IMR-90 (cell line): ENCODE data around the gene NKD1. TPM values are rescaled to one million over a fixed set of nuclear protein-coding genes. Genes with fewer than 3 reads are reported as not detected.

Experiments used
- ATAC-seq: fragments of 200-7000 bp; cut with Tn5 transposase; 2 replicates; pipeline ENCODE4 v1.9.1; 2020; ENCODE audit warnings: low read depth, mild to moderate bottlenecking, moderate library complexity
- BruUV-seq: library from RNA; stranded (reverse); fragments of 400-500 nt; replicated peaks from 2 replicates; lab custom pipeline; 2021; lab: Mats Ljungman, UMichigan
- CTCF ChIA-PET: fragments of 300-600 bp; formaldehyde crosslinking; extraction: SDS; loops from one replicate; lab custom pipeline; 2021; ENCODE audit warnings: antibody characterized with exemption; lab: Yijun Ruan, JAX
- POLR2A ChIA-PET: fragments of 300-600 bp; sonication (Branson Sonifier 250); formaldehyde crosslinking; loops from one replicate; lab custom pipeline; 2022; ENCODE audit warnings: antibody characterized with exemption; ENCODE audit not compliant: unreplicated experiment; lab: Charles Lee
- DNase-seq: peaks from one replicate; pipeline ENCODE4 v3.0.0; 2013
- H2AFZ ChIP-seq: replicated peaks from 2 replicates; pipeline ENCODE3; 2013; ENCODE audit warnings: low read length, mild to moderate bottlenecking; ENCODE audit not compliant: poor library complexity
- H2AK5ac ChIP-seq: 2 replicates; pipeline ENCODE4 v1.6.1; 2013; ENCODE audit warnings: low read depth, low read length, inconsistent platforms
- H2AK9ac ChIP-seq: replicated peaks from 2 replicates; pipeline ENCODE3; 2013; ENCODE audit warnings: mild to moderate bottlenecking, low read depth, low read length, moderate library complexity; ENCODE audit not compliant: poor library complexity
- H2BK120ac ChIP-seq: 2 replicates; pipeline ENCODE4 v1.6.1; 2013; ENCODE audit warnings: low read depth, low read length, inconsistent platforms
- H2BK15ac ChIP-seq: 3 replicates; pipeline ENCODE4 v1.6.1; 2013; ENCODE audit warnings: low read depth, low read length, inconsistent platforms
- H2BK20ac ChIP-seq: 2 replicates; pipeline ENCODE4 v1.6.1; 2013; ENCODE audit warnings: low read depth, mild to moderate bottlenecking, inconsistent platforms, low read length, moderate library complexity
- H2BK5ac ChIP-seq: 2 replicates; pipeline ENCODE4 v1.6.1; 2013; ENCODE audit warnings: mild to moderate bottlenecking, low read depth, low read length, inconsistent platforms; ENCODE audit not compliant: poor library complexity, severe bottlenecking
- H3K14ac ChIP-seq: replicated peaks from 2 replicates; pipeline ENCODE4 v1.6.1; 2013; ENCODE audit warnings: low read depth, low read length, inconsistent platforms
- H3K18ac ChIP-seq: 2 replicates; pipeline ENCODE4 v1.6.1; 2013; ENCODE audit warnings: low read depth, low read length, control low read depth
- H3K23ac ChIP-seq: 2 replicates; pipeline ENCODE4 v1.6.1; 2013; ENCODE audit warnings: low read depth, low read length, inconsistent platforms
- H3K27ac ChIP-seq: 2 replicates; pipeline ENCODE4 v1.5.1; 2013; ENCODE audit warnings: mild to moderate bottlenecking, control low read depth, low read length; ENCODE audit not compliant: insufficient read depth
- H3K27me3 ChIP-seq: 2 replicates; pipeline ENCODE4 v1.6.1; 2013; ENCODE audit warnings: low read length; ENCODE audit not compliant: control insufficient read depth, insufficient read depth
- H3K36me3 ChIP-seq: 2 replicates; pipeline ENCODE4 v1.6.1; 2013; ENCODE audit warnings: low read length, mixed read lengths; ENCODE audit not compliant: control insufficient read depth, insufficient read depth
- H3K4ac ChIP-seq: 2 replicates; pipeline ENCODE4 v1.6.1; 2013; ENCODE audit warnings: low read depth, low read length, inconsistent platforms
- H3K4me1 ChIP-seq: 2 replicates; pipeline ENCODE4 v1.6.1; 2013; ENCODE audit warnings: low read length, mixed read lengths; ENCODE audit not compliant: control insufficient read depth, insufficient read depth
- H3K4me2 ChIP-seq: 2 replicates; pipeline ENCODE4 v1.6.1; 2013; ENCODE audit warnings: low read depth, mild to moderate bottlenecking, control low read depth, low read length, moderate library complexity
- H3K4me3 ChIP-seq: 2 replicates; pipeline ENCODE4 v1.5.1; 2013; ENCODE audit warnings: low read depth, mild to moderate bottlenecking, control low read depth, low read length, moderate library complexity; ENCODE audit not compliant: insufficient read depth
- H3K56ac ChIP-seq: 2 replicates; pipeline ENCODE4 v1.6.1; 2013; ENCODE audit warnings: low read length, inconsistent platforms; ENCODE audit not compliant: insufficient read depth; ENCODE audit errors: extremely low read depth
- H3K79me1 ChIP-seq, 2 experiments: 2 replicates each; pipeline ENCODE4 v1.6.1; 2013; ENCODE audit warnings: low read length in 2 of 2, inconsistent platforms in 1 of 2, low read depth in 1 of 2
- H3K9ac ChIP-seq: 2 replicates; pipeline ENCODE4 v1.6.1; 2013; ENCODE audit warnings: low read depth, low read length, control low read depth
- H3K9me1 ChIP-seq: 2 replicates; pipeline ENCODE4 v1.6.1; 2013; ENCODE audit warnings: low read length, inconsistent platforms; ENCODE audit not compliant: insufficient read depth
- H3K9me3 ChIP-seq: 2 replicates; pipeline ENCODE4 v1.6.1; 2013; ENCODE audit warnings: low read length; ENCODE audit not compliant: control insufficient read depth, insufficient read depth
- H4K20me1 ChIP-seq: 2 replicates; pipeline ENCODE4 v1.6.1; 2013; ENCODE audit warnings: low read length, inconsistent platforms; ENCODE audit not compliant: insufficient read depth
- H4K5ac ChIP-seq: 2 replicates; pipeline ENCODE4 v1.6.1; 2013; ENCODE audit warnings: mild to moderate bottlenecking, low read depth, low read length, control low read depth
- H4K8ac ChIP-seq, 2 experiments: 2 replicates each; pipeline ENCODE4 v1.6.1; 2013; ENCODE audit warnings: low read depth in 2 of 2, low read length in 2 of 2, control low read depth in 1 of 2, inconsistent platforms in 1 of 2
- H4K91ac ChIP-seq: 2 replicates; pipeline ENCODE4 v1.6.1; 2013; ENCODE audit warnings: low read depth, low read length, inconsistent platforms; ENCODE audit not compliant: insufficient read depth
- BHLHE40 ChIP-seq: fragments of 150-350 bp; IDR thresholded peaks from 2 replicates; pipeline ENCODE4 v1.6.1; 2016; ENCODE audit warnings: mild to moderate bottlenecking, low read depth, low read length
- CEBPB ChIP-seq: IDR thresholded peaks from 2 replicates; pipeline ENCODE4 v1.6.1; 2012; ENCODE audit warnings: low read depth, low read length, improper control_type of control experiment
- CHD1 ChIP-seq: IDR thresholded peaks from 2 replicates; pipeline ENCODE4 v1.6.1; 2012; ENCODE audit warnings: low read depth, low read length, improper control_type of control experiment
- CTCF ChIP-seq: conservative IDR thresholded peaks from 2 replicates; pipeline ENCODE4 v1.5.1; 2012; ENCODE audit warnings: mild to moderate bottlenecking, low read depth, low read length, improper control_type of control experiment
- FOS ChIP-seq: fragments of 150-350 bp; IDR thresholded peaks from 2 replicates; pipeline ENCODE4 v1.6.1; 2016; ENCODE audit warnings: low read depth, low read length
- MAFK ChIP-seq: IDR thresholded peaks from 2 replicates; pipeline ENCODE4 v1.6.1; 2012; ENCODE audit warnings: low read depth, low read length, improper control_type of control experiment
- MAZ ChIP-seq: IDR thresholded peaks from 2 replicates; pipeline ENCODE4 v1.6.1; 2012; ENCODE audit warnings: low read depth, mild to moderate bottlenecking, low read length, improper control_type of control experiment, moderate library complexity, borderline replicate concordance
- MXI1 ChIP-seq: IDR thresholded peaks from 2 replicates; pipeline ENCODE4 v1.6.1; 2012; ENCODE audit warnings: low read depth, mild to moderate bottlenecking, low read length, moderate library complexity, borderline replicate concordance
- NFE2L2 ChIP-seq: fragments of 150-350 bp; IDR thresholded peaks from 2 replicates; pipeline ENCODE4 v1.6.1; 2016; ENCODE audit warnings: low read depth, mild to moderate bottlenecking, low read length
- POLR2A ChIP-seq: IDR thresholded peaks from 2 replicates; pipeline ENCODE4 v1.6.1; 2012; ENCODE audit warnings: mild to moderate bottlenecking, low read depth, low read length
- RAD21 ChIP-seq: IDR thresholded peaks from 2 replicates; pipeline ENCODE4 v1.6.1; 2012; ENCODE audit warnings: low read length, improper control_type of control experiment
- RCOR1 ChIP-seq: IDR thresholded peaks from 2 replicates; pipeline ENCODE4 v1.6.1; 2012; ENCODE audit warnings: mild to moderate bottlenecking, low read length, improper control_type of control experiment; ENCODE audit not compliant: insufficient replicate concordance
- RFX5 ChIP-seq: IDR thresholded peaks from 2 replicates; pipeline ENCODE4 v1.8.0; 2012; ENCODE audit warnings: low read depth, mild to moderate bottlenecking, low read length, moderate library complexity
- SMC3 ChIP-seq: fragments of 150-350 bp; IDR thresholded peaks from 2 replicates; pipeline ENCODE4 v1.6.1; 2016; ENCODE audit warnings: low read depth, mild to moderate bottlenecking, antibody characterized with exemption, low read length, moderate library complexity
- USF2 ChIP-seq: fragments of 150-350 bp; IDR thresholded peaks from 2 replicates; pipeline ENCODE4 v1.6.1; 2017; ENCODE audit warnings: mild to moderate bottlenecking, antibody characterized with exemption, low read length, low read depth
- WGBS, 2 experiments: methylation state at CpG; one replicate each; pipeline versions ENCODE4 v1.1.5 to v1.1.7; 2013; ENCODE audit warnings: missing lambda C conversion rate in 2 of 2; ENCODE audit not compliant: insufficient read length in 1 of 2; ENCODE audit errors: extremely low coverage in 2 of 2; 5-methylcytosine and 5-hydroxymethylcytosine counted together
- dilution Hi-C: fragments of 300-500 bp; cut with HindIII; formaldehyde crosslinking; loops from one replicate; pipeline ENCODE4 v1.14.3; 2018; ENCODE audit warnings: low sequenced_read_pairs; ENCODE audit not compliant: unreplicated experiment
- in situ Hi-C: fragments of 300-500 bp; cut with MboI; formaldehyde crosslinking; loops from 3 replicates; pipeline ENCODE4 v1.14.3; 2019; ENCODE audit warnings: low sequenced_read_pairs, inconsistent platforms, mixed read lengths
- intact Hi-C: fragments of 100-400 bp; cut with micrococcal nuclease; formaldehyde crosslinking; loops from 2 replicates; pipeline ENCODE4 v1.10.0; 2022
- polyA plus RNA-seq, 3 experiments: library from polyadenylated mRNA; depleted of rRNA; stranded (reverse); fragments of >200 nt; gene quantifications; 2 replicates each; pipeline ENCODE4 v1.2.3, GENCODE V29; 2012; ENCODE audit warnings: low replicate concordance in 1 of 3
- total RNA-seq: library from RNA; depleted of rRNA; stranded (reverse); fragments of >200 nt; gene quantifications from 2 replicates; pipeline ENCODE4 v1.2.3, GENCODE V29; 2012
- TF ChIP-seq, protein P1 (sequence below): fragments of 150-350 bp; IDR thresholded peaks from 2 replicates; pipeline ENCODE4 v1.6.1; 2016; ENCODE audit warnings: low read depth, mild to moderate bottlenecking, low read length, moderate library complexity, borderline replicate concordance

Gene NKD1
- total and polyA plus RNA-seq, 2 of the 4 experiments (the other 2 are of a cell fraction) = not detected

- H3K9me3 ChIP-seq = no peaks in the 10 kb centered on the region
- TF ChIP-seq RAD21 = no peak
- no peak for TF ChIP-seq CEBPB
- TF ChIP-seq FOS = no peak
- TF ChIP-seq, protein P1, sequence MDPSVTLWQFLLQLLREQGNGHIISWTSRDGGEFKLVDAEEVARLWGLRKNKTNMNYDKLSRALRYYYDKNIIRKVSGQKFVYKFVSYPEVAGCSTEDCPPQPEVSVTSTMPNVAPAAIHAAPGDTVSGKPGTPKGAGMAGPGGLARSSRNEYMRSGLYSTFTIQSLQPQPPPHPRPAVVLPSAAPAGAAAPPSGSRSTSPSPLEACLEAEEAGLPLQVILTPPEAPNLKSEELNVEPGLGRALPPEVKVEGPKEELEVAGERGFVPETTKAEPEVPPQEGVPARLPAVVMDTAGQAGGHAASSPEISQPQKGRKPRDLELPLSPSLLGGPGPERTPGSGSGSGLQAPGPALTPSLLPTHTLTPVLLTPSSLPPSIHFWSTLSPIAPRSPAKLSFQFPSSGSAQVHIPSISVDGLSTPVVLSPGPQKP = no peak
- TF ChIP-seq BHLHE40 = no peak
- no peak for TF ChIP-seq NFE2L2
- TF ChIP-seq MAZ = no peak
- no peak for TF ChIP-seq MAFK
- no peak for TF ChIP-seq CHD1
- no peak for TF ChIP-seq SMC3
- TF ChIP-seq RCOR1 = no peak
- TF ChIP-seq MXI1 = no peak
- TF ChIP-seq POLR2A = no peak
- TF ChIP-seq USF2 = no peak
- TF ChIP-seq RFX5 = no peak
- no peak for TF ChIP-seq CTCF
- no peak overlapping the region for H3K23ac ChIP-seq
- no peaks in the 10 kb centered on the region for H3K36me3 ChIP-seq
- H3K79me1 ChIP-seq = no peaks in the 10 kb centered on the region
- no peak overlapping the region for H4K8ac ChIP-seq
- no peak overlapping the region for H3K27ac ChIP-seq
- H2AK9ac ChIP-seq = no peak overlapping the region
- H3K27me3 ChIP-seq = peaks cover 2% of the 10 kb centered on the region; the same call in 1 of the 2 replicates
- no peaks in the 10 kb centered on the region for H4K20me1 ChIP-seq
- no peak overlapping the region for H2BK20ac ChIP-seq
- no peak overlapping the region for H3K4me2 ChIP-seq
- H3K14ac ChIP-seq = no peak overlapping the region
- POLR2A ChIA-PET = no interaction called here
- in situ Hi-C loops = no loop called here
- H3K56ac ChIP-seq = no peak overlapping the region
- no peak overlapping the region for H2BK5ac ChIP-seq
- no peak overlapping the region for H4K91ac ChIP-seq
- no peak overlapping the region for H2AK5ac ChIP-seq
- CTCF ChIA-PET = no interaction called here
- H3K4me3 ChIP-seq = no peak overlapping the region
- intact Hi-C loops = no loop called here
- dilution Hi-C loops = no loop called here
- ATAC-seq (no peak), DNase-seq (no peak)
- WGBS, 2 experiments = no CpG with 5 or more reads among the region's 10 CpGs
- no TSS peak for BruUV-seq
- H3K9ac ChIP-seq = no peak overlapping the region
- no peaks in the 10 kb centered on the region for H3K4me1 ChIP-seq
- no peak overlapping the region for H2AFZ ChIP-seq
- no peak overlapping the region for H3K4ac ChIP-seq
- no peak overlapping the region for H2BK15ac ChIP-seq
- no peaks in the 10 kb centered on the region for H3K9me1 ChIP-seq
- H2BK120ac ChIP-seq = no peak overlapping the region
- H3K18ac ChIP-seq = no peak overlapping the region
- no peak overlapping the region for H4K5ac ChIP-seq
These were observed 79.2 kb downstream of the NKD1 start for GRCh38 chr16:50627419-50627818.
